Large intestine (tissue), 3 donors: Measurements from ENCODE around the gene ACP1. TPM values are rescaled to one million over a fixed set of nuclear protein-coding genes. Genes with fewer than 3 reads are reported as not detected.
A peak's percentile ranks its signal among the peaks of the same experiment; 100 is the strongest.

Source experiments
- DNase-seq, 2 donors: peaks; one replicate each; pipeline versions ENCODE4 v3.0.0 to v3.0.0-alpha.2; 2013
- H3K27ac ChIP-seq: one replicate; pipeline ENCODE4 v1.5.1; 2013; ENCODE audit warnings: low read length
- H3K27me3 ChIP-seq: 2 replicates; pipeline ENCODE4 v1.6.1; 2013; ENCODE audit warnings: low read length; ENCODE audit not compliant: control insufficient read depth, insufficient read depth
- H3K36me3 ChIP-seq: 2 replicates; pipeline ENCODE4 v1.6.1; 2013; ENCODE audit warnings: low read length; ENCODE audit not compliant: control insufficient read depth, insufficient read depth
- H3K4me1 ChIP-seq: one replicate; pipeline ENCODE4 v1.6.1; 2013; ENCODE audit warnings: low read length; ENCODE audit not compliant: control insufficient read depth, insufficient read depth
- H3K4me3 ChIP-seq: one replicate; pipeline ENCODE4 v1.5.1; 2013; ENCODE audit warnings: low read length
- H3K9me3 ChIP-seq: one replicate; pipeline ENCODE4 v1.6.1; 2013; ENCODE audit warnings: mild to moderate bottlenecking, low read depth, low read length, moderate library complexity; ENCODE audit not compliant: control insufficient read depth
- WGBS: methylation state at CpG from one replicate; pipeline ENCODE4 v1.1.5; 2013; ENCODE audit warnings: low lambda C conversion rate; ENCODE audit not compliant: insufficient coverage; 5-methylcytosine and 5-hydroxymethylcytosine counted together
- polyA plus RNA-seq: library from polyadenylated mRNA; unstranded; fragments of 120-200 nt; gene quantifications from one replicate; pipeline ENCODE4 v1.2.1, GENCODE V29; 2013

The ACP1 gene
- polyA plus RNA-seq, 1 donor, result 163 TPM

DNA sequence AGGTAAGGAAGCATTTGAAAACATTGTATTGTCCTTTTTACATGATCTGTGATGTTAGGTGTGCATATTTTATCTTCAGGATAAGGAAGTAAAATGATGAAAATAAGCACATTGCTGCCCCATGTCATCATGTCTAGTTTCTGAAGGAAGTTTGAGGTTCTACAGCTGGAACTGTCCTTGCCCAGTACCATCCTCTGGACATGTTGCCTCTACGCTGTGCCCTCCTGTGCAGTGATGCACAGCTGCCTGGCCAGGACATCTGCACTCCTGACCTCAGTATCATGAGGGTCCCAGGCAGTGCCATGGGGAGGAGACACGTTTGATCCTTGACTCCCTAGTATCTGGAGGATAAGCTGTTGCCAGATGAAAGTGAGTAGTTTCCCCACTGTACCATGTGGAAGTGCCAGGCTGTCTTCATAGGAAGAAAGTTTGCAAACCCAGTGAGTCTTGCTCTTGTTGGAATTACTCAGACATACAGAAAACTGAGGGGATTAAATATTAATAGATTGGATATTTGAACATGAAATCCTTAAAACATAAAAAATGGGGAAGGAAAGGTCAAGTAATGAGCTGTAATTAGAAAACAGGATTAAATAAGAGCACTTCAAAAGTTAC lies 13.7 kb downstream of the ACP1 start:
- H3K9me3 ChIP-seq, result no peaks in the 10 kb centered on the region
- no peak for DNase-seq
- no peak overlapping the region for H3K4me3 ChIP-seq
- H3K4me1 ChIP-seq, result peaks cover 14% of the 10 kb centered on the region
- no peak overlapping the region for H3K27ac ChIP-seq
- H3K27me3 ChIP-seq, result no peaks in the 10 kb centered on the region
- WGBS, result no CpG with 5 or more reads among the region's 2 CpGs
- H3K36me3 ChIP-seq, result peaks cover 49% of the 10 kb centered on the region

DNA sequence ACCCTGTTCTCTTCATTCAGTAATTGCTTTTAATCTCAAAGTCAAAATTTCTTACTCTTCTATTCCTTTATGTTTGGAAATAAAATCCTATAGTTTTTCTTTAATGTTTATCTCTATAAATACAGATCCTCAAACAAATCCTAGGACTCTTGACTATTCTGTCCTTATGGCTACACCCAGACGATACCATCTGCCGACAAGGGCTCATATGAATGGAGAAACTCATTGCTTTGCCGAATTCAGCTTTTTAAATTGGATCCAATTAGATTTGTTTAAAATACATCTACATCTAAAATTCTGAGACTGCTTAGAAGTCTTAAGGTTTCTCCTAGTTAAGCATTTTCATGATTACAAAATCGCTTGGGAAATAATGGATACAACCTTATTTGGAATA lies 14.2 kb downstream of the ACP1 start:
- no peak for DNase-seq
- no peak overlapping the region for H3K27ac ChIP-seq
- H3K9me3 ChIP-seq, result no peaks in the 10 kb centered on the region
- H3K4me3 ChIP-seq, result no peak overlapping the region
- H3K36me3 ChIP-seq, result peaks cover 46% of the 10 kb centered on the region
- H3K27me3 ChIP-seq, result no peaks in the 10 kb centered on the region
- WGBS, result no CpG with 5 or more reads among the region's 4 CpGs
- H3K4me1 ChIP-seq, result peaks cover 14% of the 10 kb centered on the region

DNA sequence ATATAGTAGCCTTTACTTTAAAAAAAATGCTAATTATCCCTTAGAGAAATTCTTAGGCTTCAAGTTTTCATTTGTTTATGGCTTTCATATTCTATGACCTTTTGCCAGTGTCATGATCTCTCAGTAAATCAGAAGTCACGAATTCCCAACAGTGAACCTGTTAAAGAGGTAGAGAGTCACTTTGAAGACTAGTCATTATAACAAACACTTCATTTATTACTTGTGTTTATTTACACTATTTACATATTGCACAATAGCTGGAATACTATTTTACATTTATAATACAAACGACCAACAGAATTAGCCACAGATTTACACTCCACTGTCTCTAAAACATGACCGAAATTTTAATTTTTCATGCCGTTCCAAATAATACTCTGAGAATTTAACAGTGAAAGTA lies 14.6 kb downstream of the ACP1 start:
- Histone ChIP-seq H3K36me3 (peaks cover 44% of the 10 kb centered on the region), H3K4me1 (peaks cover 14% of the 10 kb centered on the region), H3K9me3 (no peaks in the 10 kb centered on the region), H3K4me3 (no peak overlapping the region), H3K27me3 (no peaks in the 10 kb centered on the region), H3K27ac (no peak overlapping the region)
- WGBS, result 92% methylated on average over 2 of the region's 4 CpGs
- no peak for DNase-seq

DNA sequence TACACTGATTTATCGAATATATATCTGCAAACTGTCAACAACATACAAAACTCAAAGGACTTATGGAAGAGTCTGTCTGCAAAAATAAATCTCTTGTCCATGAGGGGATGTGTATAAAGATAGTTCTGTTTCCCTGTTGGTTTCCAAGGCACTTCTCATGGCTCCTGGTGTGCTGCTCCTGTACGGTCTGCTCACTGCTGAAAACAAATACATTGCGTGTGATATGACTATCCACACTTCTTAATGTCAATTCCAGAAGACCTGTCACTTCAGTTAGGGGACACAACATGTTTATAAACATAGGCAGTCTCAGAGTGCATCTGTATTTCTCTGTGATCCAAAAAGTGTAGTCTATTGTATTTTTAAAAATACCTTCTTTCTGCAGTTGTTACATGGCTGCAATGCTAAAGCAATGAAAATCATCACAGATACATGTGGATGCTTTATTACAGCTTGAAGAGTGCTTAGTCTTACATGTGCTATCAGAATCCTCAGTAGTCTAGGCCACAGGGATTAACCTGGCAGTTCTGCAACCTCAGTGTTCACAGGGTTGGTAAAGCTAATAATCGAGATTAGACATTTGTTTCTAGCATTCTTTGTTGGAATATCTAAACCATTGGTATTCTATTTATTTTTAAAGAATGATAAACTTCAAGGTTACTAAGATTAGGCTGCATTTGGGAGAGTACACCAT lies 15.4 kb downstream of the ACP1 start:
- Histone ChIP-seq H3K27ac (no peak overlapping the region), H3K4me3 (no peak overlapping the region), H3K36me3 (peaks cover 42% of the 10 kb centered on the region), H3K27me3 (no peaks in the 10 kb centered on the region), H3K9me3 (no peaks in the 10 kb centered on the region), H3K4me1 (peaks cover 14% of the 10 kb centered on the region)
- WGBS, result no CpG with 5 or more reads among the region's 4 CpGs
- no peak for DNase-seq

DNA sequence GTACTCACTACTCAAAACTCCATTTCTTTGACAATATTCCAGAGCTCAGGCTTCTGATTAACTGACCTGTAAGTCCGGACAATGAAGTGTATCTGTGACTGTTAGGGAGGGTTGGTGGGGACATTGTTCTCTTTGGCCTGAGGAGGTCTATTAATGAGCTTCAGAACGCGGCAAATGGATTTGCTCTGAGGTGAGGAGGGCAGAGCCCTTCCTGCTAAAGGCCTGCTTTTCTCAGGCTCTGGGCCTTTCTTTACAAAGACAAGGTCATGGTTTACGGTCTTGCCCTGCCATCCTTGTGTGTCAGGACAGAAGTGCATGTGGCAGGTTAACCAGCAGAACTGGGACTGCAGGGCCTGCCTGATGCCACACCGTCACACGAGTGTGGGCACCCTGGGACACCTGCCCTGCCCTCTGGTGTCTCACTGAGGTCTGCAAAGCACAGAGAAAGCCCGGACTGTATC lies 15.9 kb downstream of the ACP1 start:
- no peak overlapping the region for H3K4me3 ChIP-seq
- no CpG with 5 or more reads among the region's 7 CpGs for WGBS
- no peaks in the 10 kb centered on the region for H3K9me3 ChIP-seq
- DNase-seq, result no peak
- peaks cover 18% of the 10 kb centered on the region for H3K4me1 ChIP-seq
- no peak overlapping the region for H3K27ac ChIP-seq
- H3K36me3 ChIP-seq, result peaks cover 42% of the 10 kb centered on the region
- no peaks in the 10 kb centered on the region for H3K27me3 ChIP-seq

DNA sequence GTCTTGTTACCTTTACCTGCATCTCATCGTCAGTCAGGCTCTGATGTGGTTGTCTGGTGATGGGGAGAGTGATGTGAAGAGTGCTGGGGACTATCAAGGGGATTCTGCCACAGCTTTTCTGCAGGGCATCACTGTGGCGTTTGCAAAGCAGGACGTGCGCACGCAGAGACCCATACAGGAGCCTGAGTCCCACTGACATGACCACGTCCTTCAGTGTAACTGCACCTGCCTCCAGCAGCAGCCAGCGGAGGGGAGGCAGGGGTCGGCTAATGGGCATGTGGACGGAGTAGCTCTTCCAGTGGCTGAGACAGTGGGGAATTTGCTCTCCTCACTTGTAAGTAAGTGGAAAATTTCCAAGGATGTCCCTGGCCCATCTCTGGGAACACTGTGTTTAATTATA lies 16.6 kb downstream of the ACP1 start:
- Histone ChIP-seq H3K36me3 (peaks cover 36% of the 10 kb centered on the region), H3K4me1 (peaks cover 21% of the 10 kb centered on the region), H3K27ac (no peak overlapping the region), H3K27me3 (peaks cover 2% of the 10 kb centered on the region), H3K4me3 (no peak overlapping the region), H3K9me3 (no peaks in the 10 kb centered on the region)
- DNase-seq, result no peak
- WGBS, result no CpG with 5 or more reads among the region's 9 CpGs

DNA sequence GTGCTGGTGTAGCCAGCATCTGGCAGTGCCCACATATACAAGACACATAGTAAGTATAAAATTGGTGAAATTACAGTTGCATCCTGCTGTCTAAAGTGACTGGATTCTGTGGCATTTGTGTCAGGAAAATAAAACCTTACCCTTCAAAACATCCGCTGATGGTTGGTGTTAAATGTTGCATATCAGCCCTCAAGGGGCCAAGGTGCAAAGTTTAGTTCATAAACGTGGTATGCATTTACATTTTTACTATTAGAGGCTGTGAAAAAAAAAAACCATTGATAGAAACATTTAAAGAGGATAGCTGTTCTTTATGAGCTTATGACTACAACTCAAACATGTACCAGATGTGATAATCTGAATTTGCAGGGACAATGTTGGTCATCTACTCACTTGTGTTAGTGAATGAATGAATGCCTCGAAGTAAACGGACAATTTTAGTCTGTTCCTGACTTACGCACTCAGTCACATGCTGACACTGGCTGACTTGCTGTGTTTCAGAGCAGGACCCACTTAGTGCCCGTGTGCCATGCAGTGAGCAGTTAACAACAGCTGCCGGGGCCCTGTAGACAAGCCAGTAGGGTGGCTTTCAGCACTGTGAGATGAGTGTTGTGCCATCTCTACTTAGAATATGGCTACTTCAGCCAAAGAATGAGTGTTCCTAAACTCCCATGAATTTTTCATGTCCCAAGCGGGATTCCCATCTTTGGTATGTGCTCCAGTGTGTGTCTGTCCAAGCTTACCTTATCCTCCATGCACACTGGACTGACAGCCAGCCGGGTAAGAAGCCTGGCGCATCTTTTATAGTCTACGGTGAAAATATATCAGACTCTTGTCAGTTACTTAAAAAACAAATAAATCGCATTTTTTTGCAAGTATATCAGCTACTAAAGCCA lies 17.9 kb downstream of the ACP1 start:
- peak in 1 of 2 donors; percentile 82 for DNase-seq
- Histone ChIP-seq H3K36me3 (peaks cover 29% of the 10 kb centered on the region), H3K9me3 (no peaks in the 10 kb centered on the region), H3K4me3 (no peak overlapping the region), H3K4me1 (peaks cover 24% of the 10 kb centered on the region), H3K27me3 (peaks cover 12% of the 10 kb centered on the region), H3K27ac (peak overlapping the region; percentile 32)
- 83% methylated on average over 1 of the region's 12 CpGs for WGBS

DNA sequence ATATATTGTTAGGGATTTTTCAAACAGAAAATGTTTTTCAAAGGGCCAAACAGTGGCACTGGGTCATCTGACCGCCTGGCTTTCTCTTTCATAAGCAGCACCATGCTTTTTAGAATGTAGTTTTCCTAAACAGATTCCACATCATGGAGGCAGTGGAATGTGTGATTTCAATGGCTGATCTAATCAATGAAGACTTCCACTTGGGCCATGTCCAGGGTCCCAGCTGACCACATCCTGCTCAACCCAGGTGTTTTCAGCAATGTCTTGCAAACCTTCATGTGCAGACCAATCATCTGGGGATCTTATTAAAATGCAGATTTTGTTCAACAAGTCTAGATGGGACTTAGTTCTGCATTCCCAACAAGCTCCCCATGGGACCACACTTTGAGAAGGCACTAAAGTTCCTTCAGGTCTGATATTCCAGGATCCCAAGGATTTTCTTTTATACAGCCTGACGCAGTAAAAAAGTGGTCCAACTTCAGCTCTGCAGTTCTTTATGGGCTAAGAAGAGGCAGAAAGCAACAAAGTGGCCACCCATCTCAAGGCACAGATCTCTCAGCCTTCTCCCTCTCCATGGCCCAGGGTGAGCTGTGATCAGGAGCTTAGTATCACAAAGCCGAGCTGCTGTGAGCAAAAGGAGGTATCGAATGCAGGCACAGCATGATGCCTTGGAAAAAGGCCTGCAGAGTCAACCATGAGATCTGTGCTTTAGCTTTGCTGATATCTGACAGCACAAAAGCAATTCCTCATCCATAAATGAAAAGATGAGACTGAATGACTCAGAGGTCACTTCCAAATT lies 19.4 kb downstream of the ACP1 start:
- peaks cover 1% of the 10 kb centered on the region for H3K9me3 ChIP-seq
- H3K4me1 ChIP-seq, result peaks cover 24% of the 10 kb centered on the region
- no CpG with 5 or more reads among the region's 4 CpGs for WGBS
- H3K36me3 ChIP-seq, result peaks cover 22% of the 10 kb centered on the region
- DNase-seq, result no peak
- peaks cover 16% of the 10 kb centered on the region for H3K27me3 ChIP-seq
- H3K27ac ChIP-seq, result no peak overlapping the region
- no peak overlapping the region for H3K4me3 ChIP-seq

DNA sequence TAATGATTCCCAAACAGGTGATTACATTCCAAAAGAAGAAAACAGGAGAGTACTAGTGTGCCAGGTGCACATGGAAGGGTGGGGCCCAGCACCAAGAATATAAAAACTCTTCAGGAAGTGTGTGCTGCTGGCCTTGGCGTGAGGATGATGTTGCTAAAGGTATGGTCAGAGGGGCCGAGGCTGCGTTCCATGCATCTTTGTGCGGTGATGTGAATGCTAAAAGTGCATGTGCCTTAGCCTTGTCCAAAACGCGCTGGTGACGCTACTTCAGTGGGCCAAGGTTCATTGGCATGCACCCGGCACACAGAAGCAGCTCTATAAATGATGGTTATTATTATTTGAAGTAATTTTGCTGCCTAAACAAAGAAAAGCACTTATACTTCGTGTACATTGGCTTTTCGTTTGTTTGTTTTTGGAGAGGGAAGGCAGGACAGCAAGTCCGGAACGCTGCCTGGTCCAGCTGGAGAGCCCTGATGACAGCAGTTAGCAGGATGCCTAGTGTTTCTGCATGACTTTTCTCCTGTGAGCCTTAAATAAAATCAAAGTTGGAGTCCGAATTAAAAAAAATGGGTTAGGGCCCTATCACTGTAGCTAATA lies 20.2 kb downstream of the ACP1 start:
- DNase-seq, result no peak

More for the DNA sequence above, 20.2 kb downstream of the ACP1 start:
- Histone ChIP-seq H3K27me3 (peaks cover 24% of the 10 kb centered on the region), H3K27ac (no peak overlapping the region), H3K4me3 (no peak overlapping the region), H3K9me3 (peaks cover 4% of the 10 kb centered on the region), H3K4me1 (peaks cover 24% of the 10 kb centered on the region), H3K36me3 (peaks cover 19% of the 10 kb centered on the region)
- WGBS, result 83% methylated on average over 1 of the region's 13 CpGs
